Measurements from ENCODE around the gene ACAD9. TPM values are rescaled to one million over a fixed set of nuclear protein-coding genes. Genes with fewer than 3 reads are reported as not detected.
"Not testable (repeated sequence)": the region's sequence is repeated elsewhere in the genome, so short reads cannot be mapped to it uniquely, and the experiment has no call there.

Gene ACAD9
- total and polyA plus RNA-seq, 9 of the 15 experiments (the other 6 are each of a cell fraction or from before 2014, with no cell fraction given), result 10.2 to 32.6 (median 22.8) TPM

DNA sequence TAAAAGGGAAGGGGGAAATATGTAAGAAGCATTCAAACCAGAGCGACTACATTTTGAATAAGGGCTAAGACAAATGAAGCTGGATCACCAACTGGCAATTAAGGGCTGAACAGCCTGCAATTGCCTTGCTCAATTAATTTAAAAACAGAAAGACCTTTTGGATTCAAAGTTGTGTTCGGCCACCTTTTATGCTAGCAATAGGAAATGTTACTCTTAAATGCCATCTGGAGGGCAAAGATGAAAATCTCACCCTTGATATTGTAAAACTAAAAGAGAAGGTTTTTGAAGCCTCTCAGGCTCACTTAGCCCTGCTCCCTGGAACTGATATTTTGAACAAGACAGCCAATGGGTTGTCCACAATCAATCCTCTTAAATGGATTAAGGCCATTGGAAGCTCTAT lies 44.2 kb downstream of the ACAD9 start:
- 58% methylated on average over 2 of the region's 2 CpGs for WGBS (ENCODE audit: insufficient coverage, low coverage, missing lambda C conversion rate)
- intact Hi-C loops (cut with micrococcal nuclease) (no loop called here), in situ Hi-C loops (cut with MboI) (no loop called here)
- Histone ChIP-seq H3K9me1 (ENCODE audit: control insufficient read depth, insufficient read depth, low read length) (no peaks in the 10 kb centered on the region), H2AFZ (ENCODE audit: low read depth, low read length) (no peak overlapping the region), H3K4me3 (no peak overlapping the region), H3K36me3 (ENCODE audit: control insufficient read depth, insufficient read depth, low read length) (no peaks in the 10 kb centered on the region), H3K9ac (ENCODE audit: insufficient read depth in 1 of 2, low read depth in 2 of 2, low read length in 2 of 2) (no peak overlapping the region), H3K27ac (ENCODE audit: extremely low read depth, low read depth, low read length) (no peak overlapping the region), H3K4me1 (replicated peaks in 1 of 2; ENCODE audit: control insufficient read depth in 2 of 2, insufficient read depth in 2 of 2, low read length in 2 of 2) (no peaks in the 10 kb centered on the region), H3K79me2 (ENCODE audit: control insufficient read depth, insufficient read depth, low read length) (no peaks in the 10 kb centered on the region), H3K27me3 (ENCODE audit: control insufficient read depth in 2 of 2, insufficient read depth in 2 of 2, low read length in 2 of 2) (no peaks in the 10 kb centered on the region), H3K4me2 (ENCODE audit: insufficient read depth, low read length) (no peak overlapping the region), H4K20me1 (replicated peaks; ENCODE audit: control insufficient read depth, insufficient read depth, low read length) (no peaks in the 10 kb centered on the region), H3K9me3 (replicated peaks; ENCODE audit: control insufficient read depth, insufficient read depth, low read depth, low read length) (peaks cover 2% of the 10 kb centered on the region)
- ChIA-PET CTCF (ENCODE audit: low intra/inter-chr PET ratio) (no interaction called here), POLR2A (no interaction called here)
- no peak for DNase-seq (ENCODE audit: extremely low read depth in 1 of 4, low spot score in 3 of 4)
- no peak for FAIRE-seq
- ATAC-seq, result no peak
- TF ChIP-seq TRIM24 (IDR thresholded peaks at IDR 0.05), result no peak
- no peak for TF ChIP-seq CREM (IDR thresholded peaks at IDR 0.05; ENCODE audit: low read depth)
- TF ChIP-seq ETV5 (CRISPR knock-in tag; IDR thresholded peaks at IDR 0.05; ENCODE audit: low read depth), result no peak
- TF ChIP-seq HNRNPH1 (optimal IDR thresholded peaks at IDR 0.05; ENCODE audit: low read depth, low read length), result no peak
- TF ChIP-seq HMG20A (CRISPR knock-in tag; conservative IDR thresholded peaks at IDR 0.05), result no peak
- BruUV-seq (replicated peaks), result no TSS peak

DNA sequence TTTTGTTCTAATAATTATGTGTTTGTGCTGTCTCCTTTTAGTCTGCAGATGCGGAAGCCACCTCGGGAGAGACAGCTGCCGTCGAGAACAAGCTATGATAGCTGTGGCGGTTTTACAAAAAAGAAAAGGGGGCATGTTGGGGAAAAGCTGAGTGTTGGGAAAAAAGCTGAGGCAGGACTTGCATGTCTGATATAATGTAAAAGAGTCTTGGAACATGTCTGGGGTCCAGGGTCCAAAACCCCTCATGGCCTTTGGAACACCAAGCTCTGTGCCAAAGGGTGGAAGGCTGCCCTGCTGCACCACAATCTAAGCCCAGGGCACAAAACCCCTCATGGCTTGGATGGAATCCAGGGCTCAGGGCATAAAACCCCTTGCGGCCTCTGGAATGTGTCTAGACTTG lies 44.6 kb downstream of the ACAD9 start:
- not testable (repeated sequence) for H3K36me3 ChIP-seq (ENCODE audit: control insufficient read depth, insufficient read depth, low read length); H3K9ac ChIP-seq (ENCODE audit: insufficient read depth in 1 of 2, low read depth in 2 of 2, low read length in 2 of 2)

More for the DNA sequence above, 44.6 kb downstream of the ACAD9 start:
- H3K4me1 ChIP-seq (replicated peaks in 1 of 2; ENCODE audit: control insufficient read depth in 2 of 2, insufficient read depth in 2 of 2, low read length in 2 of 2); FAIRE-seq; H3K4me2 ChIP-seq (ENCODE audit: insufficient read depth, low read length); H3K27ac ChIP-seq (ENCODE audit: extremely low read depth, low read depth, low read length); CTCF ChIA-PET (ENCODE audit: low intra/inter-chr PET ratio); H3K9me3 ChIP-seq (replicated peaks; ENCODE audit: control insufficient read depth, insufficient read depth, low read depth, low read length); H3K4me3 ChIP-seq; H2AFZ ChIP-seq (ENCODE audit: low read depth, low read length); BruUV-seq (replicated peaks); in situ Hi-C loops (cut with MboI); POLR2A ChIA-PET; intact Hi-C loops (cut with micrococcal nuclease); H3K27me3 ChIP-seq (ENCODE audit: control insufficient read depth in 2 of 2, insufficient read depth in 2 of 2, low read length in 2 of 2); H3K9me1 ChIP-seq (ENCODE audit: control insufficient read depth, insufficient read depth, low read length); DNase-seq (ENCODE audit: extremely low read depth in 1 of 4, low spot score in 3 of 4); ATAC-seq; H3K79me2 ChIP-seq (ENCODE audit: control insufficient read depth, insufficient read depth, low read length); H4K20me1 ChIP-seq (replicated peaks; ENCODE audit: control insufficient read depth, insufficient read depth, low read length): not testable (repeated sequence)
- 63% methylated on average over 4 of the region's 6 CpGs for WGBS (ENCODE audit: insufficient coverage, low coverage, missing lambda C conversion rate)
